ENCODE results near the gene NUB1.

DNA sequence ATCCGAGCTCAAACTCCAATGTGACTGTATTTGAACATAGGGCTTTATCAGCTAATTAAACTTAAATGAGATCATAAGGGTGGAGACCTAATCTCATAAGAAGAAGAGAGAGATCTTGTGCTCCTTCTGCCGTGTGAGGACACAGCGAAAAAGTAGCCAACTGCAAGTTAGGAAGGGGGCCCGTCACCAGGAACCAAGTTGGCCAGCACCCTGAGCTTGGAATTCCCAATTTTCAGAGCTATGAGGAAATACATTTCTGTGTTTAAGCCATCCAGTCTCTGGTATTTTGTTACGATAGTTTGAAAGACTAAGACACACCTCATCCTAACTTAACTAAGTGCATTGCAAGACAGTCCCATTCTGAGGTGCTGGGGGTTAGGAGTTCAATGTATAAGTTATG lies 82.3 kb downstream of the NUB1 start:
- TF ChIP-seq, protein P1, sequence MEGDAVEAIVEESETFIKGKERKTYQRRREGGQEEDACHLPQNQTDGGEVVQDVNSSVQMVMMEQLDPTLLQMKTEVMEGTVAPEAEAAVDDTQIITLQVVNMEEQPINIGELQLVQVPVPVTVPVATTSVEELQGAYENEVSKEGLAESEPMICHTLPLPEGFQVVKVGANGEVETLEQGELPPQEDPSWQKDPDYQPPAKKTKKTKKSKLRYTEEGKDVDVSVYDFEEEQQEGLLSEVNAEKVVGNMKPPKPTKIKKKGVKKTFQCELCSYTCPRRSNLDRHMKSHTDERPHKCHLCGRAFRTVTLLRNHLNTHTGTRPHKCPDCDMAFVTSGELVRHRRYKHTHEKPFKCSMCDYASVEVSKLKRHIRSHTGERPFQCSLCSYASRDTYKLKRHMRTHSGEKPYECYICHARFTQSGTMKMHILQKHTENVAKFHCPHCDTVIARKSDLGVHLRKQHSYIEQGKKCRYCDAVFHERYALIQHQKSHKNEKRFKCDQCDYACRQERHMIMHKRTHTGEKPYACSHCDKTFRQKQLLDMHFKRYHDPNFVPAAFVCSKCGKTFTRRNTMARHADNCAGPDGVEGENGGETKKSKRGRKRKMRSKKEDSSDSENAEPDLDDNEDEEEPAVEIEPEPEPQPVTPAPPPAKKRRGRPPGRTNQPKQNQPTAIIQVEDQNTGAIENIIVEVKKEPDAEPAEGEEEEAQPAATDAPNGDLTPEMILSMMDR (IDR thresholded peaks at IDR 0.05; ENCODE audit: borderline replicate concordance, extremely low read depth, low read length, poor library complexity, severe bottlenecking), result no peak
- TF ChIP-seq EZH2 (IDR thresholded peaks at IDR 0.05; ENCODE audit: borderline replicate concordance, low read depth, low read length, severe bottlenecking), result no peak
